ENCODE data around the gene SAMD3. TPM values are rescaled to one million over a fixed set of nuclear protein-coding genes. Genes with fewer than 3 reads are reported as not detected.
"Not testable (repeated sequence)": the region's sequence is repeated elsewhere in the genome, so short reads cannot be mapped to it uniquely, and the experiment has no call there.

SAMD3 gene
- total RNA-seq, 1 experiment from 2014 or later, result 7.5 TPM

GRCh38 chr6:130170160-130170559 is 52.6 kb downstream of the SAMD3 start:
- ATAC-seq; BruUV-seq (replicated peaks); H3K27me3 ChIP-seq (ENCODE audit: insufficient read depth, low read length); H3K27ac ChIP-seq (ENCODE audit: low read depth, low read length); H3K9me3 ChIP-seq (ENCODE audit: control insufficient read depth in 1 of 2, insufficient read depth in 1 of 2, low read depth in 1 of 2, low read length in 2 of 2); H3K9me2 ChIP-seq (ENCODE audit: insufficient read depth); H4K20me1 ChIP-seq (ENCODE audit: insufficient read depth); DNase-seq (ENCODE audit: low read depth, low spot score); H3K4me1 ChIP-seq (ENCODE audit: control insufficient read depth in 1 of 2, insufficient read depth in 2 of 2, low read length in 2 of 2); POLR2A ChIA-PET; H3K9ac ChIP-seq (ENCODE audit: low read length); H2AFZ ChIP-seq (ENCODE audit: low read depth, low read length, poor library complexity, severe bottlenecking); H3K4me3 ChIP-seq (replicated peaks in 1 of 2; ENCODE audit: low read depth in 1 of 2, low read length in 2 of 2); H3K4me2 ChIP-seq (ENCODE audit: low read length); CTCF ChIA-PET; intact Hi-C loops (cut with micrococcal nuclease); H3K79me2 ChIP-seq (ENCODE audit: insufficient read depth, low read length); RAD21 ChIA-PET (ENCODE audit: low non-redundant PET in 1 of 2, low total read pairs in 2 of 2, uncharacterized antibody in 2 of 2, unreplicated experiment in 2 of 2); H3K36me3 ChIP-seq (ENCODE audit: control insufficient read depth in 1 of 2, insufficient read depth in 2 of 2, low read length in 2 of 2): not testable (repeated sequence)

GRCh38 chr6:130167655-130168054 is 55.1 kb downstream of the SAMD3 start:
- ChIA-PET POLR2A (no interaction called here), CTCF (no interaction called here), RAD21 (ENCODE audit: low non-redundant PET in 1 of 2, low total read pairs in 2 of 2, uncharacterized antibody in 2 of 2, unreplicated experiment in 2 of 2) (no interaction called here)
- Histone ChIP-seq H3K9me2 (ENCODE audit: insufficient read depth) (no peaks in the 10 kb centered on the region), H3K27me3 (ENCODE audit: insufficient read depth, low read length) (no peaks in the 10 kb centered on the region), H3K9ac (ENCODE audit: low read length) (no peak overlapping the region), H3K79me2 (ENCODE audit: insufficient read depth, low read length) (no peaks in the 10 kb centered on the region), H3K4me3 (replicated peaks in 1 of 2; ENCODE audit: low read depth in 1 of 2, low read length in 2 of 2) (no peak overlapping the region), H4K20me1 (ENCODE audit: insufficient read depth) (no peaks in the 10 kb centered on the region), H3K9me3 (ENCODE audit: control insufficient read depth in 1 of 2, insufficient read depth in 1 of 2, low read depth in 1 of 2, low read length in 2 of 2) (no peaks in the 10 kb centered on the region), H3K27ac (ENCODE audit: low read depth, low read length) (no peak overlapping the region), H3K4me2 (ENCODE audit: low read length) (no peak overlapping the region), H2AFZ (ENCODE audit: low read depth, low read length, poor library complexity, severe bottlenecking) (no peak overlapping the region), H3K36me3 (ENCODE audit: control insufficient read depth in 1 of 2, insufficient read depth in 2 of 2, low read length in 2 of 2) (no peaks in the 10 kb centered on the region), H3K4me1 (ENCODE audit: control insufficient read depth in 1 of 2, insufficient read depth in 2 of 2, low read length in 2 of 2) (no peaks in the 10 kb centered on the region)
- ATAC-seq, result no peak
- DNase-seq (ENCODE audit: low read depth, low spot score), result no peak
- no TSS peak for BruUV-seq (replicated peaks)
- intact Hi-C loops (cut with micrococcal nuclease), result no loop called here
- TF ChIP-seq YY1 (IDR thresholded peaks at IDR 0.05; ENCODE audit: extremely low read depth, insufficient replicate concordance, low read depth, low read length) (no peak), POLR2A (IDR thresholded peaks at IDR 0.05; ENCODE audit: borderline replicate concordance, extremely low read depth, insufficient read depth, insufficient read length) (no peak), TCF7L2 (IDR thresholded peaks at IDR 0.05; ENCODE audit: borderline replicate concordance, extremely low read depth, insufficient read depth, insufficient read length) (no peak), EZH2phosphoT487 (IDR thresholded peaks at IDR 0.05; ENCODE audit: borderline replicate concordance) (no peak)

All from HCT116 (cell line).